Stimulated activated CD4-positive, alpha-beta T cell treated with anti-CD3 and anti-CD28 coated beads, TNF-alpha, amount 100 ng/mL, for 48 hours (primary cell): ENCODE results near the gene CRYAA.
"Not testable (repeated sequence)": the region's sequence is repeated elsewhere in the genome, so short reads cannot be mapped to it uniquely, and the experiment has no call there.

Experiments used
- DNase-seq, 3 donors: peaks; one replicate each; pipeline ENCODE4 v3.0.0-alpha.2; 2020; ENCODE audit warnings: low read depth in 3 of 3

CRYAA gene

GRCh38 chr21:43177043-43177906 lies 8.5 kb downstream of the CRYAA start:
- DNase-seq: not testable (repeated sequence)

DNA sequence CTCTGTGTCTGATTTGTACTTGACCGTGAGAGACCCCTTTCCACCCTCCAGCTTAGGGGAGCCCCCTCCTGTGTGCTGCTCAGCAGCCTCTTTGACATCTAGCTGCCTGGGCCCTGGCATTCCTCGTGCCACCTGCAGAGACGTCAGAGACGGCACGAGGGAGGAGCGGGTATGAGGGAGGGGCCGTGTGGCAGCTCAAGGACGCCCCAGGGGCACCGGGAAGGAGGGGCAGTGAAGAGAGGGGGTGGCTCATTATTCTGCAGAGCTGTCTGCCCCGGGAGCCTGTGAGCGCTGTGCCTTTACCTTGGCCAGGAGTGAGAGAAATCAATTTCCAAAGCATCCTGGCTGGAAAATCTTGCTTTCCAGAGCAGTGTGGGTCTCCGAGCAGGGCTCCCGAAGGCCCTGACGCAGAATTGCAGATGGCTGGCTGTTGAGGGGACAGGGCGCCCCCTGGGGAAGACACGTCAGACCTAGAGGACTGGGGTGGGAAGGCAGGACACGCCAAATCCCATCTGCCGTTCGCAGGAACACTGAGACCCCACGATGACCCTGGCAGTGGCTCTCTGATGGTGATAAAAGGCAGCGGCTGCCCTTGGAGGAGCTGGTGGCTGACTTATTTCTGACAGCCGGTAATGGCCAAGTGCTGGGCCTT lies 9.5 kb downstream of the CRYAA start:
- DNase-seq: not testable (repeated sequence)

DNA sequence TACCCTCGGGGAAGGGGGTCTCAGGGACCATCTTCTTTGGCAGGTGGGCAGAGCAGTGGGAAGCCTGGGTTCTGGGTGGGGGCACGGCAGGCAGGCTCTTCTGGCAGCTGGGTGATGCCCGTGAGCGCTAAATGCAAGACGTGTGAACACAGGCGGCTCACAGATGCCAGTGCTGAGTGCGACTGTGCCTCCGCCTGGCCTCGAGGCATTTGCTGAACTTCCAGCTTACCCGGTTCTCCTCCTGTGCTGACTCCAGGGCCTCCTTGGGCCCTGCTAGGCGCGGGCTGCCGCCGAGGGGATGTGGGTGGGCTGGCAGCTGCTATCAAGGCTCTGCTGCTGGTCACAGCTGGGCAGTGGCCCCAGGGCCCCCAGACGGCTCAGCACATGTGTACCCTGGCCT lies 12.2 kb downstream of the CRYAA start:
- not testable (repeated sequence) for DNase-seq

DNA sequence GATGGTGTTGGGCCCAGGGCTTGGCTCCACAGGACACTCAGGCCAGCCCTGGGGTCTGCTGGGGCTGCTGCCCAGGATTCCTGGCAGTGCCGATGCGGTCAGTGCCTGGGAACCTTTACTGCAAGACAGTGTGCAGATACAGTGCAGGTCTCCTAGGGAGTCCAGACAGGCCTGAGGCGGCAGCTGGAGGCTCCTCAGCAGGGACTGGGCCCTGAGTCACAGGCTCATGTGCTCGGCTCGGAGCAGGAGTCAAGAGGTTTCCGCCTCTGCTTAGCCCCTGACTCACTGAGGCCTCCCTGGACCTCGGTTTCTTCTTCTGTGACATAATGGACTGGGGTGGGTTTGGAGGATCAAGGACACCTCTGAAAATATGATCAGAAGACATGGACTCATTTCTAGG lies 18.5 kb downstream of the CRYAA start:
- DNase-seq: not testable (repeated sequence)

GRCh38 chr21:43187715-43188114 lies 18.9 kb downstream of the CRYAA start:
- no peak for DNase-seq

DNA sequence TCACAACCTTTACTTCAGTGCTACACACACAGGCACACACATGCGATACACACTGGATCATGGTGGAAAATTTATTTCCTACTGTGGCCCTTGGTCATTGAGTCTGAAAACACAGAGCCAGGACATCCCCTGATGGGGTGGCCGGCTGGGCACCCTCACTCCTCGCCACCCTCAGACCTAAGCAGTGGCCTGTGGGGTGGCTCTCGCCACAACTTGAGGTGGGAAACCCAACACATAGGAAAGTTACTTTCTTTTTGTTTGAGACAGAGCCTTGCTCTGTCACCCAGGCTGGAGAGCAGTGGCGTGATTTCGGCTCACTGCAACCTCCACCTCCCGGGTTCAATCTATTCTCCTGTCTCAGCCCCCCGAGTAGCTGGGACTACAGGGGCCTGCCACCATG lies 19.4 kb downstream of the CRYAA start:
- DNase-seq: no peak

DNA sequence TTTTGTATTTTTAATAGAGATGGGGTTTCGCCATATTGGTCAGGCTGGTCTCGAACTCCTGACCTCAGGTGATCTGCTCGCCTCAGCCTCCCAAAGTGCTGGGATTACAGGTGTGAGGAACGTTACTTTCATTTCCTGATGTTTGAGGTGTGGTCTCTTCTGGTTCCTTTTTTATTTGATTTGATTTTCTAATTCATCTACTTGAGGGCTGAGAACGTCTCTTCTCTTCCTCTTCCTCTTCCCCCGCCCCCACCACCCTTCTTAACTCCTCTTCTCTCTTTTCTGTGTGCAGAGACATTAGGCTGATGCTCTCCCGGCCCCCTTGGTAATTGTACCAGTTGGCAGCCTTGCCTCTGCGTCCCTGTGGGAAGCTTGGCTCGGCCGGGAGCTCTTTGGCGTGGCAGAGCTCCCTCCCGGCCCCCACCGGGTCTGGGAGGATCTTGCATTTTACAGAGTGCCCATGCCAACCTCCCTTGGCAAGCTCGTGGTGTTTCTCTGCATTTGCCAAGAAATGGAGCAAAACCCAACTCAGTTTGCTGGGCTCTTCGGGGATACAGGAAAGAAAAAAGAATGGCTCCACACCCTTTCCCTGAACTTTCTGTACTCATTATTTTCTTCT lies 19.9 kb downstream of the CRYAA start:
- DNase-seq: no peak

DNA sequence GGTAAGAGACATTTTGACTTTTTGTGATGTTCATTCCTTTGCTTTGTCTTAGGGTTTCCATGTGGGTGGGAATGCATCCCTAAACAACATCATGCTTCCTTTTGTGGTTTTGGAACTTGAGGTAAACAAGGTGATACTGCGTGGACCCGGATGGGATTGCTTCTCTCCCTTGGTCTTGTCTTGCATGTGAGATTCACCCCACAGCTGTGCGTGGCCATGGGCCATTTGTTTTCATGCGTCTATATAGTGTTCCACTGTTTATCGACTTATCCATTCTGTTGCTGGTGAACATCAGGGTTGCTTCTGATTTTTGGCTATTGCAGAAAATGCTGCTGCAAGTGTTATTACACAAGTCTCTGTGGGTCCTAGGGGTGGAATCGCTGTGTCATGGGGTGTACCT lies 21.1 kb downstream of the CRYAA start:
- DNase-seq: no peak

- no peak for DNase-seq
These were observed 21.7 kb downstream of the CRYAA start for GRCh38 chr21:43190544-43190943.

DNA sequence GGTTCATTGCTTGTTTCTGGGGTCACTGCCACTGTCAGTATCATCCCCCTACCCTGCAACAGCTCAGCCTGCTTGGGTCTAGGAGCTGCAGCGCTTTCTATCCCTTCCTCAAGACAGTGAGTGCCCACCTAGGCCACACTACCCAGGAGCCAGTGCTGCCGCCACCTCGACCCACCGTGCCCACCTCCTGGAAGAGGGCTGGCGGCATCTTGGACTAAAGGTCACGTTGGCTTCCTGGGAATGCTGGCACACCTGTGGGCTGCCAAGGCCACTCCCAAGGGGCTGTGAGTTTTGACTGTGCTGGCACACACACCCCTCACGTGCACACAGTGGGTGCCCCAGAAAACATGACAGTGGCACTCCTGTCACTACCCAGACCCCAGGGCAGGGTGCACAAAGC lies 22.1 kb downstream of the CRYAA start:
- no peak for DNase-seq

- DNase-seq: no peak
These were observed 22.7 kb downstream of the CRYAA start for GRCh38 chr21:43191521-43191920.

DNA sequence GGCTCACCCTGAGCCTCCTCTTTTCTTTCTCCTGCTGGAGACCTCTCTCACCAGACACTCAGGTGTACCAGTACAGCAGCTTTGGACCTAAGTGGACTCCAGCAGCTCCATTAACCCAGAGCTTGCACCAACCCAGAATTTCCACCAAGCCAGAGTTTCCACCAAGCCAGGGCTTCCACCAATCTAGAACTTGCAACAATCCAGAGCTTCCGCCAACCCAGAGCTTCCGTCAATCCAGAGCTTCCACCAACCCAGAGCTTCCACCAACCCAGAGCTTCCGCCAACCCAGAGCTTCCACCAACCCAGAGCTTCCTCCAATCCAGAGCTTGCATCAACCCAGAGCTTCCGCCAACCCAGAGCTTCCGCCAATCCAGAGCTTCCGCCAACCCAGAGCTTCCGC lies 23.2 kb downstream of the CRYAA start:
- DNase-seq: no peak

DNA sequence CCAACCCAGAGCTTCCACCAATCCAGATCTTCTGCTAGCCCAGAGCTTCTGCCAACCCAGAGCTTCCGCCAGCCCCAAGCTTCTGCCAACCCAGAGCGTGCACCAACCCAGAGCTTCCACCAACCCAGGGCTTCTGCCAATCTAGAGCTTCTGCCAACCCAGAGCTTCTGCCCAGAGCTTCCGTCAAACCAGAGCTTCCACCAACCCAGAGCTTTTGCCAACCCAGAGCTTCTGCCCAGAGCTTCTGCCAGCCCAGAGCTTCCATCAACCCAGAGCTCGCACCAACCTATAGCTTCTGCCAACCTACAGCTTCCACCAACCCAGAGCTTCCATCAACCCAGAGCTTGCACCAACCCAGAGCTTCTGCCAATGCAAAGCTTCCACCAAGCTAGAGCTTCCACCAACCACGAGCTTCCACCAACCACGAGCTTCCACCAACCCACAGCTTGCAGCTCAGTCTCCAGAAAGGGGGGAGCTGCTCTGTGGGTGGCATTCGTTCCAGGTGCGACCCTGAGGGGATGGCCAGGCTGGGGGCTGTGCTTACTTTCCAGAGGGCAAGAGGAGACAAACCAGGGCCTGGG lies 23.8 kb downstream of the CRYAA start:
- DNase-seq: no peak

DNA sequence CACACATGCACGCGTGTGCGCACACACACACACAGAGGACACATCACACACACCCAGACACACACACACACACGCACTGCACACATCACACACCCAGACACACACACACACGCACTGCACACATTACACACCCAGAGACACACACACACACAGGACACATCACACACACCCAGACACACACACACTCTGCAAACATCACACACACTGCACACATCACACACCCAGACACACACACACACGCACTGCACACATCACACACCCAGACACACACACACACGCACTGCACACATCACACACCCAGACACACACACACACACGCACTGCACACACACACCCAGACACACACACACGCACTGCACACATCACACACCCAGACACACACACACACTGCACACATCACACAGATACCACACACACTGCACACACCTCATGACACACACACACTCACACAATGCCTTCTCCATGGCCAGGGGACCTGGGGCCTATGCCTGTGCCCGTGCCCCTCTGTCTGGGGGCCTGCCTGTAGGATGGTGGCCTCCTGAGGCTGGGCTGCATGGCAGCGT lies 24.4 kb downstream of the CRYAA start:
- DNase-seq: no peak

GRCh38 chr21:43193651-43194302 lies 25.0 kb downstream of the CRYAA start:
- DNase-seq: no peak

GRCh38 chr21:43194303-43195120 lies 25.7 kb downstream of the CRYAA start:
- no peak for DNase-seq

DNA sequence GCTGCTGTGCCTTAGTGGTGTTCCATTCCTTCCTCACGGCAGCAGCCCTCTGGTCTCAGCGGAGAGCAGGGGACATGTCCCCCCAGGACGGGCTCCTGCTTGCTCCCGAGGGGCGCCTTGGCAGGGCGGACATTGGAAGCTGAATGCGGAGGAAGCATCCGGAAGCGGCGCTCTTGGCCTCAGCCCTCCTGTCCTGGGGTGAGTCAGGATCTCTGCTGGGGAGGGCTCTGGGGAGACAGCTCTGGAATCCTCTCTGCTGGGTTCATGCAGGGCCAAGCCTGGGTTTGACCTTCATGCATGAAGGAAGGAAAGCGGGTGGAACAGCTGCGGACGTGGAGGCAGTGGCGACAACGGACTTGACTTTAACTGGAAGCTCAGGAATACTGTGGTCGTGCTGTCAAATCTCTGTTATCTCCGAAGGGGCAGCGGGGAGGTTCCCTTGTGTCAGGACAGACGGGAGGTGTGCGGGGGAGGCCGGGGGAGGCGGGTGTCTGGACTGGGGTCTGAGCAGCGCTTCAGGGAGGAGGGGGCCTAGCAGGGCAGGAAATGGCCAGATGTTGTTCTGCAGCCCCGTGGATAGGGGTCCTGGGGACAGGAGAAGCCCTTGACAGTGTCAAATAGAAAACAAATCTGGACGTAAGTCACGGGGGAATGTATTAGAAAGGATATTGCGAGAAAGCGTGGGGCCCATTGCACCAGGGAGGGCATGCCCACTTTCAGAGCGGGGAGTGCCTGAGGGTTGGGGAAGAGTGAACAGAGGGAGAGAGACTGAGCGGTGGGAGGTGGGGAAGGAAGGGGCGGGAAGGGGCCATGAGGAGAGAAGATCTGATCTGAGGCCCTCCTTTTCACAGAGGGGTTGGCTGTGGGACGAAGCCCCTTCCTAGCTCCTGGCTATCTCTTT lies 26.6 kb downstream of the CRYAA start:
- DNase-seq: no peak

DNA sequence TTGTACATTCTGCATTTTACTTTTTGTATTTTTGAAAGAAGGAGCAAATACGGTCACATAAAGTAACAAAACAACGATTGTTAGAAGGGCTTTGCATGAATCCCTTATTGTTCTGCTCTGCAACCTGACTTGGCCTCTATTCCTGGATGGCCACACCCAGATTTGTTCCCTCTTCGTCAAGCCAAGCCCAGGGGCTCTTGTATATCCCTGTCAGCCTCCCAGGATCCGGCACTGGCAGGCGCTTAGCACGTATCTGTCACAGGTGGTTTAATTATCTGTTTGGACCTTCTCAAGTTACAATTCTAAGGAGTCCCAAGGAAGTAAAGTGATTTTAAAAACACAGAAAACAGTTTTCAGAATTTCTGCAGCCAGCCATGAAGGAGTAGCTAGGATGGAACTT lies 28.0 kb downstream of the CRYAA start:
- DNase-seq: no peak

- DNase-seq: no peak
These were observed 29.6 kb downstream of the CRYAA start for GRCh38 chr21:43198376-43198775.

DNA sequence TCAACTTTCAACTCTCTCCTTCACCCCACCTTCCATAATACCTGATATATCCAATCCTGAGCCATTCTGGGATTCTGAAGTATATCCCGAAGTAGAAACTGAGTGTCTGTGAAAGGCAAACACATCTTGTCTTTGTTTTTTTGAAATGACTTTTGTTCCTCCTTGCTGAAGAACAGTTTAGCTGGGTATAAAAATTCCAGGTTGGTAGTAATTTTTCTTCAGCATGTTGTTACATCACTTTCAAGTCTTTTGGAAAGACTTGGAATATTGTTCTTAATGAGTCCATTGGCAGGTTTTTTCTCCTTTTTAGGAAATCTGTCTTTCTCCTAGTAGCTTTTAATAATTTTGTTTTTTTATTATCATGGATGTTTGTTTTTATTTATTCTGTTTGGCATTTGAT lies 32.7 kb downstream of the CRYAA start:
- DNase-seq: no peak
